ENCODE data around the gene FUOM. TPM values are rescaled to one million over a fixed set of nuclear protein-coding genes. Genes with fewer than 3 reads are reported as not detected.

FUOM gene
- total and polyA plus RNA-seq, 10 of the 15 experiments (the other 5 are each of a cell fraction or from before 2014, with no cell fraction given), result 1.8 to 41.7 (median 25.6) TPM

- no peak for TF ChIP-seq KLF5 (IDR thresholded peaks at IDR 0.05; ENCODE audit: partially characterized antibody)
- TF ChIP-seq MEF2A (IDR thresholded peaks at IDR 0.05; ENCODE audit: insufficient read depth, low read depth, low read length), result no peak
- no peak for TF ChIP-seq ZSCAN29 (IDR thresholded peaks at IDR 0.05)
Measured at GRCh38 chr10:133326745-133327650, 30.8 kb downstream of the FUOM start (continued).

GRCh38 chr10:133326223-133326551 lies 31.6 kb downstream of the FUOM start:
- BruUV-seq (replicated peaks), result no TSS peak
- H3K4me3 ChIP-seq, result no peak overlapping the region
- no peak for TF ChIP-seq GABPA (IDR thresholded peaks at IDR 0.05; ENCODE audit: low read depth)
- no peak for TF ChIP-seq POLR2AphosphoS5 (IDR thresholded peaks at IDR 0.05; ENCODE audit: low read length)
- no peak for TF ChIP-seq EGR1 (IDR thresholded peaks at IDR 0.05; ENCODE audit: borderline replicate concordance in 1 of 2, low read depth in 2 of 2, low read length in 2 of 2)
- TF ChIP-seq MTA3 (IDR thresholded peaks at IDR 0.05; ENCODE audit: borderline replicate concordance, low read length), result no peak
- TF ChIP-seq POU2F2 (IDR thresholded peaks at IDR 0.05; ENCODE audit: borderline replicate concordance, low read depth, low read length), result no peak
- no peak for TF ChIP-seq IRF3 (IDR thresholded peaks at IDR 0.05)
- TF ChIP-seq ATF2 (IDR thresholded peaks at IDR 0.05; ENCODE audit: low read length), result no peak
- no peak for TF ChIP-seq GATAD2B (conservative IDR thresholded peaks at IDR 0.05; ENCODE audit: low read depth)
- TF ChIP-seq RFX5 (IDR thresholded peaks at IDR 0.05; ENCODE audit: low read depth, low read length), result no peak
- no peak for TF ChIP-seq KLF5 (IDR thresholded peaks at IDR 0.05; ENCODE audit: partially characterized antibody)
- TF ChIP-seq ZBTB40 (IDR thresholded peaks at IDR 0.05; ENCODE audit: borderline replicate concordance), result no peak
- TF ChIP-seq HDAC6 (IDR thresholded peaks at IDR 0.05; ENCODE audit: unreplicated experiment), result no peak
- TF ChIP-seq ZNF622 (IDR thresholded peaks at IDR 0.05), result no peak
- TF ChIP-seq FOS (IDR thresholded peaks at IDR 0.05; ENCODE audit: borderline replicate concordance, extremely low read depth, insufficient read length), result no peak

More at GRCh38 chr10:133326223-133326551, 31.6 kb downstream of the FUOM start:
- Histone ChIP-seq H2AFZ (ENCODE audit: control insufficient read depth, low read depth, low read length) (no peak overlapping the region), H3K4me1 (ENCODE audit: control insufficient read depth, insufficient read depth, low read length) (no peaks in the 10 kb centered on the region), H4K20me1 (ENCODE audit: control insufficient read depth, insufficient read depth) (no peaks in the 10 kb centered on the region), H3K9ac (ENCODE audit: control insufficient read depth, insufficient read depth, low read length) (no peak overlapping the region), H3K27ac (ENCODE audit: control insufficient read depth, insufficient read depth) (no peak overlapping the region), H3K27me3 (replicated peaks in 1 of 2; ENCODE audit: control insufficient read depth in 2 of 2, insufficient read depth in 2 of 2, low read length in 1 of 2) (peaks cover 4 to 5% of the 10 kb centered on the region in 2 experiments), H3K36me3 (ENCODE audit: control insufficient read depth in 2 of 2, insufficient read depth in 2 of 2, low read length in 1 of 2) (no peaks in the 10 kb centered on the region), H3K79me2 (ENCODE audit: control insufficient read depth, insufficient read depth, low read length) (no peaks in the 10 kb centered on the region), H3K9me3 (replicated peaks; ENCODE audit: control insufficient read depth, insufficient read depth, low read length) (no peaks in the 10 kb centered on the region), H3K4me2 (ENCODE audit: control insufficient read depth, insufficient read depth) (no peak overlapping the region)
- intact Hi-C loops (cut with micrococcal nuclease; ENCODE audit: unreplicated experiment), result loop anchor here (5.0 kb wide), 1 partner anchor 66 kb away; the partner anchor contains the start of gene MTG1
- ATAC-seq (no peak), DNase-seq (ENCODE audit: low read depth, low spot score) (no peak), FAIRE-seq (no peak)
- POLR2A ChIA-PET, result no interaction called here
- in situ Hi-C loops (cut with MboI), result loop anchor here (5.0 kb wide), 1 partner anchor 171 kb away; no protein-coding TSS in a partner anchor
- 56% methylated on average over 9 of the region's 9 CpGs for WGBS (ENCODE audit: insufficient coverage, insufficient replicate concordance, low lambda C conversion rate, missing lambda C conversion rate)
- SMC1A ChIA-PET (ENCODE audit: uncharacterized antibody, unreplicated experiment), result no interaction called here
- RAD21 ChIA-PET (ENCODE audit: unreplicated experiment), result no interaction called here
- CTCF ChIA-PET, result no interaction called here
